IMR-90 (cell line): ENCODE measurements around the gene TRIM41. TPM values are rescaled to one million over a fixed set of nuclear protein-coding genes. Genes with fewer than 3 reads are reported as not detected.

Experiments
- ATAC-seq: fragments of 200-7000 bp; cut with Tn5 transposase; 2 replicates; pipeline ENCODE4 v1.9.1; 2020; ENCODE audit warnings: low read depth, mild to moderate bottlenecking, moderate library complexity
- BruUV-seq: library from RNA; stranded (reverse); fragments of 400-500 nt; replicated peaks from 2 replicates; lab custom pipeline; 2021; lab: Mats Ljungman, UMichigan
- CTCF ChIA-PET: fragments of 300-600 bp; formaldehyde crosslinking; extraction: SDS; loops from one replicate; lab custom pipeline; 2021; ENCODE audit warnings: antibody characterized with exemption; lab: Yijun Ruan, JAX
- POLR2A ChIA-PET: fragments of 300-600 bp; sonication (Branson Sonifier 250); formaldehyde crosslinking; loops from one replicate; lab custom pipeline; 2022; ENCODE audit warnings: antibody characterized with exemption; ENCODE audit not compliant: unreplicated experiment; lab: Charles Lee
- DNase-seq: peaks from one replicate; pipeline ENCODE4 v3.0.0; 2013
- H2AFZ ChIP-seq: replicated peaks from 2 replicates; pipeline ENCODE3; 2013; ENCODE audit warnings: low read length, mild to moderate bottlenecking; ENCODE audit not compliant: poor library complexity
- H2AK5ac ChIP-seq: 2 replicates; pipeline ENCODE4 v1.6.1; 2013; ENCODE audit warnings: low read depth, low read length, inconsistent platforms
- H2AK9ac ChIP-seq: replicated peaks from 2 replicates; pipeline ENCODE3; 2013; ENCODE audit warnings: mild to moderate bottlenecking, low read depth, low read length, moderate library complexity; ENCODE audit not compliant: poor library complexity
- H2BK120ac ChIP-seq: 2 replicates; pipeline ENCODE4 v1.6.1; 2013; ENCODE audit warnings: low read depth, low read length, inconsistent platforms
- H2BK15ac ChIP-seq: 3 replicates; pipeline ENCODE4 v1.6.1; 2013; ENCODE audit warnings: low read depth, low read length, inconsistent platforms
- H2BK20ac ChIP-seq: 2 replicates; pipeline ENCODE4 v1.6.1; 2013; ENCODE audit warnings: low read depth, mild to moderate bottlenecking, inconsistent platforms, low read length, moderate library complexity
- H2BK5ac ChIP-seq: 2 replicates; pipeline ENCODE4 v1.6.1; 2013; ENCODE audit warnings: mild to moderate bottlenecking, low read depth, low read length, inconsistent platforms; ENCODE audit not compliant: poor library complexity, severe bottlenecking
- H3K14ac ChIP-seq: replicated peaks from 2 replicates; pipeline ENCODE4 v1.6.1; 2013; ENCODE audit warnings: low read depth, low read length, inconsistent platforms
- H3K18ac ChIP-seq: 2 replicates; pipeline ENCODE4 v1.6.1; 2013; ENCODE audit warnings: low read depth, low read length, control low read depth
- H3K23ac ChIP-seq: 2 replicates; pipeline ENCODE4 v1.6.1; 2013; ENCODE audit warnings: low read depth, low read length, inconsistent platforms
- H3K27ac ChIP-seq: 2 replicates; pipeline ENCODE4 v1.5.1; 2013; ENCODE audit warnings: mild to moderate bottlenecking, control low read depth, low read length; ENCODE audit not compliant: insufficient read depth
- H3K27me3 ChIP-seq: 2 replicates; pipeline ENCODE4 v1.6.1; 2013; ENCODE audit warnings: low read length; ENCODE audit not compliant: control insufficient read depth, insufficient read depth
- H3K36me3 ChIP-seq: 2 replicates; pipeline ENCODE4 v1.6.1; 2013; ENCODE audit warnings: low read length, mixed read lengths; ENCODE audit not compliant: control insufficient read depth, insufficient read depth
- H3K4ac ChIP-seq: 2 replicates; pipeline ENCODE4 v1.6.1; 2013; ENCODE audit warnings: low read depth, low read length, inconsistent platforms
- H3K4me1 ChIP-seq: 2 replicates; pipeline ENCODE4 v1.6.1; 2013; ENCODE audit warnings: low read length, mixed read lengths; ENCODE audit not compliant: control insufficient read depth, insufficient read depth
- H3K4me2 ChIP-seq: 2 replicates; pipeline ENCODE4 v1.6.1; 2013; ENCODE audit warnings: low read depth, mild to moderate bottlenecking, control low read depth, low read length, moderate library complexity
- H3K4me3 ChIP-seq: 2 replicates; pipeline ENCODE4 v1.5.1; 2013; ENCODE audit warnings: low read depth, mild to moderate bottlenecking, control low read depth, low read length, moderate library complexity; ENCODE audit not compliant: insufficient read depth
- H3K56ac ChIP-seq: 2 replicates; pipeline ENCODE4 v1.6.1; 2013; ENCODE audit warnings: low read length, inconsistent platforms; ENCODE audit not compliant: insufficient read depth; ENCODE audit errors: extremely low read depth
- H3K79me1 ChIP-seq, 2 experiments: 2 replicates each; pipeline ENCODE4 v1.6.1; 2013; ENCODE audit warnings: low read length in 2 of 2, inconsistent platforms in 1 of 2, low read depth in 1 of 2
- H3K9ac ChIP-seq: 2 replicates; pipeline ENCODE4 v1.6.1; 2013; ENCODE audit warnings: low read depth, low read length, control low read depth
- H3K9me1 ChIP-seq: 2 replicates; pipeline ENCODE4 v1.6.1; 2013; ENCODE audit warnings: low read length, inconsistent platforms; ENCODE audit not compliant: insufficient read depth
- H3K9me3 ChIP-seq: 2 replicates; pipeline ENCODE4 v1.6.1; 2013; ENCODE audit warnings: low read length; ENCODE audit not compliant: control insufficient read depth, insufficient read depth
- H4K20me1 ChIP-seq: 2 replicates; pipeline ENCODE4 v1.6.1; 2013; ENCODE audit warnings: low read length, inconsistent platforms; ENCODE audit not compliant: insufficient read depth
- H4K5ac ChIP-seq: 2 replicates; pipeline ENCODE4 v1.6.1; 2013; ENCODE audit warnings: mild to moderate bottlenecking, low read depth, low read length, control low read depth
- H4K8ac ChIP-seq, 2 experiments: 2 replicates each; pipeline ENCODE4 v1.6.1; 2013; ENCODE audit warnings: low read depth in 2 of 2, low read length in 2 of 2, control low read depth in 1 of 2, inconsistent platforms in 1 of 2
- H4K91ac ChIP-seq: 2 replicates; pipeline ENCODE4 v1.6.1; 2013; ENCODE audit warnings: low read depth, low read length, inconsistent platforms; ENCODE audit not compliant: insufficient read depth
- BHLHE40 ChIP-seq: fragments of 150-350 bp; IDR thresholded peaks from 2 replicates; pipeline ENCODE4 v1.6.1; 2016; ENCODE audit warnings: mild to moderate bottlenecking, low read depth, low read length
- MXI1 ChIP-seq: IDR thresholded peaks from 2 replicates; pipeline ENCODE4 v1.6.1; 2012; ENCODE audit warnings: low read depth, mild to moderate bottlenecking, low read length, moderate library complexity, borderline replicate concordance
- NFE2L2 ChIP-seq: fragments of 150-350 bp; IDR thresholded peaks from 2 replicates; pipeline ENCODE4 v1.6.1; 2016; ENCODE audit warnings: low read depth, mild to moderate bottlenecking, low read length
- POLR2A ChIP-seq: IDR thresholded peaks from 2 replicates; pipeline ENCODE4 v1.6.1; 2012; ENCODE audit warnings: mild to moderate bottlenecking, low read depth, low read length
- WGBS, 2 experiments: methylation state at CpG; one replicate each; pipeline versions ENCODE4 v1.1.5 to v1.1.7; 2013; ENCODE audit warnings: missing lambda C conversion rate in 2 of 2; ENCODE audit not compliant: insufficient read length in 1 of 2; ENCODE audit errors: extremely low coverage in 2 of 2; 5-methylcytosine and 5-hydroxymethylcytosine counted together
- dilution Hi-C: fragments of 300-500 bp; cut with HindIII; formaldehyde crosslinking; loops from one replicate; pipeline ENCODE4 v1.14.3; 2018; ENCODE audit warnings: low sequenced_read_pairs; ENCODE audit not compliant: unreplicated experiment
- in situ Hi-C: fragments of 300-500 bp; cut with MboI; formaldehyde crosslinking; loops from 3 replicates; pipeline ENCODE4 v1.14.3; 2019; ENCODE audit warnings: low sequenced_read_pairs, inconsistent platforms, mixed read lengths
- intact Hi-C: fragments of 100-400 bp; cut with micrococcal nuclease; formaldehyde crosslinking; loops from 2 replicates; pipeline ENCODE4 v1.10.0; 2022
- polyA plus RNA-seq, 3 experiments: library from polyadenylated mRNA; depleted of rRNA; stranded (reverse); fragments of >200 nt; gene quantifications; 2 replicates each; pipeline ENCODE4 v1.2.3, GENCODE V29; 2012; ENCODE audit warnings: low replicate concordance in 1 of 3
- total RNA-seq: library from RNA; depleted of rRNA; stranded (reverse); fragments of >200 nt; gene quantifications from 2 replicates; pipeline ENCODE4 v1.2.3, GENCODE V29; 2012
- TF ChIP-seq, protein P1 (sequence below): fragments of 150-350 bp; IDR thresholded peaks from 2 replicates; pipeline ENCODE4 v1.6.1; 2017; ENCODE audit warnings: mild to moderate bottlenecking, antibody characterized with exemption, low read length, low read depth

TRIM41 gene
- total and polyA plus RNA-seq, 2 of the 4 experiments (the other 2 are of a cell fraction), result 5.9 to 15.7 TPM

DNA sequence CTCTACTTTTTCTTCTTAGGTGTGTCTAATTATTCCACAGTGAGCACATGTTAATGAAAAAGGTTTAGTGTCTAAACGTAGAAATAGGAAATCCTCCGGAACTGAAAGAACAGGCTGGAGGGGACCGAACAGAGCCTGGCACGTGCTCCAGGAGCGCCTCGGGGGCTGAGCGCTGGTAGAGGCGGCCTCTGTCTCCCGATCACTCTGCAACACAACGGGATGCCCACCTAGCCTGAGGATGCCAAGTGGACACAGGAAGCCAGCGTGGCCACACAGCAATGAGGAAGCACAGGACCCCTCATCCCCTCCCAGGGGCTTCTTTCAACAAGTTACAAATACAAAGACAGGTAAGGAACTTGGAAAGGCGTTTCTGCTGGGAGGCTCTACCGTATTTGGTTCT, 37.5 kb upstream of the TRIM41 start:
- CTCF ChIA-PET, result no interaction called here
- H3K56ac ChIP-seq, result no peak overlapping the region

More for the DNA sequence above, 37.5 kb upstream of the TRIM41 start:
- Histone ChIP-seq H3K18ac (no peak overlapping the region), H3K4ac (no peak overlapping the region), H3K4me1 (no peaks in the 10 kb centered on the region), H3K79me1 (no peaks in the 10 kb centered on the region), H2AK5ac (no peak overlapping the region), H4K5ac (no peak overlapping the region), H2BK120ac (no peak overlapping the region), H3K14ac (no peak overlapping the region), H2AFZ (no peak overlapping the region), H2AK9ac (no peak overlapping the region), H2BK20ac (no peak overlapping the region), H3K4me3 (no peak overlapping the region), H4K91ac (no peak overlapping the region), H3K23ac (no peak overlapping the region), H2BK15ac (no peak overlapping the region), H4K20me1 (peaks cover 12% of the 10 kb centered on the region), H3K27ac (no peak overlapping the region), H2BK5ac (no peak overlapping the region), H3K9me1 (peaks cover 2% of the 10 kb centered on the region; the same call in 1 of the 2 replicates), H3K9me3 (no peaks in the 10 kb centered on the region), H3K36me3 (no peaks in the 10 kb centered on the region), H4K8ac (no peak overlapping the region), H3K27me3 (no peaks in the 10 kb centered on the region), H3K4me2 (no peak overlapping the region), H3K9ac (no peak overlapping the region)
- WGBS, 2 experiments, result 100% methylated on average over 2 of the region's 13 CpGs; no CpG with 5 or more reads in 1 of the 2 experiments
- TF ChIP-seq MXI1, result no peak
- TF ChIP-seq, protein P1, sequence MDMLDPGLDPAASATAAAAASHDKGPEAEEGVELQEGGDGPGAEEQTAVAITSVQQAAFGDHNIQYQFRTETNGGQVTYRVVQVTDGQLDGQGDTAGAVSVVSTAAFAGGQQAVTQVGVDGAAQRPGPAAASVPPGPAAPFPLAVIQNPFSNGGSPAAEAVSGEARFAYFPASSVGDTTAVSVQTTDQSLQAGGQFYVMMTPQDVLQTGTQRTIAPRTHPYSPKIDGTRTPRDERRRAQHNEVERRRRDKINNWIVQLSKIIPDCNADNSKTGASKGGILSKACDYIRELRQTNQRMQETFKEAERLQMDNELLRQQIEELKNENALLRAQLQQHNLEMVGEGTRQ, result no peak
- no peak for TF ChIP-seq BHLHE40
- no peak for TF ChIP-seq POLR2A
- no peak for TF ChIP-seq NFE2L2
- BruUV-seq, result no TSS peak
- intact Hi-C loops, result loop anchor here (5.0 kb wide), 1 partner anchor 77 kb away; the partner anchor contains the start of gene TRIM52
- DNase-seq (no peak), ATAC-seq (no peak)
- in situ Hi-C loops, result loop anchor here (5.0 to 10.0 kb wide), 2 partner anchors 72 to 381 kb away; partner anchors contain the start of gene MGAT1
- dilution Hi-C loops, result no loop called here
- POLR2A ChIA-PET, result no interaction called here
